Muscle of back (tissue), 11 donors: ENCODE data around the gene AGAP3. TPM values are rescaled to one million over a fixed set of nuclear protein-coding genes. Genes with fewer than 3 reads are reported as not detected.

Source experiments
- DNase-seq, 3 donors: peaks; one replicate each; pipeline versions ENCODE4 v3.0.0 to v3.0.0-alpha.2; 2013
- polyA plus RNA-seq, 10 donors: library from polyadenylated mRNA; unstranded; fragments of 120-200 nt; gene quantifications; one replicate each; pipeline ENCODE4 v1.2.1, GENCODE V29; 2013; ENCODE audit not compliant: insufficient read length in 10 of 10

The AGAP3 gene
- polyA plus RNA-seq, 10 donors, result 53.5 to 84.1 (median 67.8) TPM

- DNase-seq, result no peak
Measured at GRCh38 chr7:151152643-151153513, 66.6 kb downstream of the AGAP3 start.

- DNase-seq, result no peak
Measured at GRCh38 chr7:151157645-151158329, 71.5 kb downstream of the AGAP3 start.

- no peak for DNase-seq
Measured at GRCh38 chr7:151161757-151162156, 75.5 kb downstream of the AGAP3 start.

- DNase-seq, result no peak
Measured at GRCh38 chr7:151166629-151167196, 80.4 kb downstream of the AGAP3 start.

- peak; percentile 24 to 48 (median 45) for DNase-seq
Measured at GRCh38 chr7:151167197-151167961, 81.1 kb downstream of the AGAP3 start, which contains the start of gene GBX1. TSS of gene GBX1 (minus strand) at chr7:151167694. CDS start at chr7:151167548, 146 bp downstream.

- peak in 2 of 3 donors; percentile 22 to 64 for DNase-seq
Measured at GRCh38 chr7:151168003-151168786, 81.9 kb downstream of the AGAP3 start.

- DNase-seq, result no peak
Measured at GRCh38 chr7:151168787-151169162, 82.5 kb downstream of the AGAP3 start.

- peak; percentile 61 to 87 (median 84) for DNase-seq
Measured at GRCh38 chr7:151172273-151173141, 86.2 kb downstream of the AGAP3 start.

- DNase-seq, result no peak
Measured at GRCh38 chr7:151173386-151174245, 87.3 kb downstream of the AGAP3 start.

- DNase-seq, result peak in 2 of 3 donors; percentile 51 to 65
Measured at GRCh38 chr7:151174246-151175046, 88.2 kb downstream of the AGAP3 start.

- no peak for DNase-seq
Measured at GRCh38 chr7:151175047-151175792, 88.9 kb downstream of the AGAP3 start.

- no peak for DNase-seq
Measured at GRCh38 chr7:151175793-151176311, 89.6 kb downstream of the AGAP3 start.

GRCh38 chr7:151176401-151176800 is 90.1 kb downstream of the AGAP3 start:
- DNase-seq, result no peak

- no peak for DNase-seq
Measured at GRCh38 chr7:151177310-151177709, 91.0 kb downstream of the AGAP3 start.

- DNase-seq, result no peak
Measured at GRCh38 chr7:151178236-151178635, 92.0 kb downstream of the AGAP3 start.

GRCh38 chr7:151178831-151179230 is 92.6 kb downstream of the AGAP3 start:
- DNase-seq, result no peak

GRCh38 chr7:151179287-151179860 is 93.1 kb downstream of the AGAP3 start:
- no peak for DNase-seq
